RPMI7951 (cell line): Measurements from ENCODE around the gene HMX1. TPM values are rescaled to one million over a fixed set of nuclear protein-coding genes. Genes with fewer than 3 reads are reported as not detected.

Source experiments
- DNase-seq: peaks from one replicate; pipeline ENCODE4 v3.0.0-alpha.2; 2012; ENCODE audit warnings: low read depth
- total RNA-seq: library from RNA; depleted of rRNA; stranded (reverse); fragments of >200 nt; shearing (Covaris generic); gene quantifications from 2 replicates; pipeline ENCODE4 v1.2.3, GENCODE V29; 2014

Gene HMX1
- total RNA-seq, 1 experiment from 2014 or later, result not detected

- DNase-seq, result no peak
Observed at GRCh38 chr4:8910100-8910821, 38.6 kb upstream of the HMX1 start.

DNA sequence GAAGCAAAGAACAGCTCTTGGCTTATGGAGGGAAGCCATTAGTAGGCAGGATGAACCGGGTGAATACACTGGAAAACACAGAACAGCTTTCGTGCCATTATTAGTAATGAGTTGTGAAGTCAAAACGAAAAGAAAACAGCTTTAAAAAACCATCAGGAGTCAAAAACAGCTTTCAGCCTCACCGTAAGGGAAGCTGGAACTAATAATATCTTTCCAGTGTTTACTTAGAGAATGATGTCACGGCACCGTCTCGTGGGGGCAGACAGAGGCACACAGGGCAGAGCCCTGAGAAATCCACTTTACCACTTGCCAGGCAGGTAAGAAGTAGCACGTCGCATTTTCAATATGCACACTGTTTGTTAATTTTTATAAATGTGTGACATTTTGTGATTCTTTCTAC lies 37.9 kb upstream of the HMX1 start:
- no peak for DNase-seq

GRCh38 chr4:8908206-8908893 lies 36.7 kb upstream of the HMX1 start:
- no peak for DNase-seq

DNA sequence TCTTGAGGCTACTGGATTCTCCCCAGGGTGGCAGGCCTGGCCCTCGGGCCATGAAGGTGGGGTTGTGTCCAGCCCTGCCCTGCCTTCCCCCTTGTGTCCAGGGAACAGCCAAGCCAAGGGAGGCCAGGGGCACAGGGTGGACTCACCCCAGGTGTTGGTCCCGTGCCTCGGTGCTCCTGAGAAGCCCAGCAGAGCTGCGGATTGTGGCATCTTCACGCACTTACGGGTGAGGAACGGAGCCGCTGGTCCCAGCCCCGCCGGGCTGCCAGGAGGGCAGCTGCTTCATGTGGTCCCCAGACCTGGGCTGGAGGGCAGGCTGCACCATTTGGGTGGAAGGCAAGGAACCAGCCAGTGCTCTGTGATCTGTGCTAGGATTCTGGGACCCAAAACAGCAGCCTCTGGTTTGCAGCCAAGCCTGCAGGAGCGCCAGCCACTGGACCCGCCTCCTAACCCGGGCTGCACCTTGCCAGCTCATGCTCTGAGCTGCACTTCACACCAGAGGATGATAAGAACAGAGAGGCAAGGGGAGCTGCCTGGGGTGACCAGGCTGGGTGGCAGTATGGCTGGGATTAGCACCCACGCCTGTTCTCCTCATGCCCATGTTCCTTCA lies 36.1 kb upstream of the HMX1 start:
- no peak for DNase-seq

DNA sequence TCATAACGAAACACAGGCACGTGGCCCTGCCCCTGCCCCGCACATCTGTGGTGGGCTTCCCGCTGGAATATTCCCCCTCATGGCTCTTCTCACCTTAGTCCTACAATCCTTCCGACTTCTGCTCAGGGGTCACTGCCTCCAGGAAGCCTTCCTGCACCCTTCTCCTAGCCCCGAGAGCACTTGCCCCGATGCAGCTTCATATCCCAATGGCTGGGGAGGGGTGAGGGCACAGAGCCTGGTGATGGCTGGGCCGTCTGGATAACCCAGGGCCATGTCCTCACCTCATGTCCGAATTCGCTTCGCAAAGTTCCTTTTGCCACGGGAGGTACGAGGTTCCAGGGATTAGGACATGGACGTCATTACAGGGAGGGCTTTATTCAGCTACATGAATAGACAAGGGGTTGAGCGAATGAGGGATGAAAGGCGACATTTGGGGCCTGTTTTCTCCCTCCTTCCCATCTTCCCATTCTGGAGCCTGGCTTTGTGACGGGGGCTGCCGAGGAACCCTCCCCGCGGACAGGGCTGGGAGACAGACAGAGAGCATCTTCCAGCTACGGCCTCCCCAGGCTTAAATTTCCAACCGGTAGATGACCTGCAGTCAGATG lies 35.5 kb upstream of the HMX1 start:
- DNase-seq, result no peak

- no peak for DNase-seq
Observed at GRCh38 chr4:8906668-8906970, 35.0 kb upstream of the HMX1 start.

DNA sequence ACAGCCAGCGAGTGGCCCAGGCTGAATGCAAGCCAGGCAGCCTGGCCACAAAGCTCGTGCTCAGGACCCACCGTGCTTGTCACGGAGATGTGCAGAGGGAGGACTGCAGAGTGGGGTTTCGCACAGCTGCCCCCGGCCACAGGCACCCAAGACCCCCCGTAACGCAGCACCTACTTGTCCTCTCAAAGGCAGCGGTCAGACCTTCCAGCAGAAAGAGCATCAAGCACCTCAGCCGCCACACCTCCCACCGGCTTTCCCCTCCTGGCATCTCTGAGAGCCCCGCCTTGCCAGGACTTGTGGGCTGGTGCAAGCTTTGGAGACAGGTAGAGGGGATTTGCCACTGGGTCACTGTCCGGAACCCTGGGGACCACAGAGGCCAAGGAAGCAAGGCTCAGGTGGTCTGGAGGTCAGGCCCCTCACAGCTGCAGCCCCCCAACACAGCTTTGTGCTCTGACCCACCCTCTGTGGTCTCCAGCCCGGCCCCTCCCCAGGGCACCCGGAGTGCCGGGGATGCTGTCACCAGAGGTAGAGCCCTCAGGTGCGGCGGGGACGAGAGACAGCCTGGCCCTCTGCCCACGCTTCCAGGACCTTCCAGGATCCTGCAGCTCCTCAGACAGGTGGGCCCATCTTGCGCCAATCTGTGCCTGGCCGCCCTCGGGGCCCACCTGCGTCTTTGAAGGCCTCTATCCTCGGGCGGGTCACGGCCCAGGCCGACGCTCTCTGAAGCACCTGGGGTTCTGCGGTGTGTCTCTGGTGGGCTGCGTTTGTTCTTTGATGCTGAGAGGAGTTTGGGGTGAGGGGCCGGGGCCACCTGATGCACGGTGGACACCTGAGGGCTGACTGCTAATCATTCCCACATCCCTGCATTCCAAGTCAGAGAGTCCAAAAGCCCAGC lies 34.4 kb upstream of the HMX1 start:
- no peak for DNase-seq

GRCh38 chr4:8905226-8905772 lies 33.7 kb upstream of the HMX1 start:
- no peak for DNase-seq

- no peak for DNase-seq
Observed at GRCh38 chr4:8904666-8905065, 33.0 kb upstream of the HMX1 start.

DNA sequence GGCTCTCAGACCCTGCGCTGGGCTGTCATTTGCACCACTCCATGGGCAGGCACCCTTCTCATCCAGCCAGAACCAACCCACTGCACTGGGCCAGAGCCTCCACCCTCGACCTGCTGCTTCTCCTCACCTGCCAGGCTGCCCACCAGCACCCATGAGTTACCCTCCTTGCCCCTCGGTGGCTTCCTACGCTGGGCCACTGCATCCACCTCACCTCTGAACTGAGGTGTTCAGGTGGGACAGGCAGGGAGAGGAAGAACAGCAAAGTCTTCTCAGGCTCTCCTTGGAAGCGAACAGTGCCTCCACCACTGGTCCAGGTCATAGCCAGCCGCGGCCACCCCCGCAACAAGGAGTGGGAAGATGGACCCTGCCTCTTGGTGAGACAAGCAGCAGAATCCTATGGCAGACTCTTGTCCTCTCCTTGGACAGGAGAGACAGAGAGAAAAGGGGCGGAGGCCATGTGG lies 32.4 kb upstream of the HMX1 start:
- no peak for DNase-seq

GRCh38 chr4:8901335-8901734 lies 29.7 kb upstream of the HMX1 start:
- no peak for DNase-seq

GRCh38 chr4:8900588-8900987 lies 28.9 kb upstream of the HMX1 start:
- DNase-seq, result no peak

- no peak for DNase-seq
Observed at GRCh38 chr4:8898419-8898818, 26.8 kb upstream of the HMX1 start.

GRCh38 chr4:8897251-8898167 lies 25.9 kb upstream of the HMX1 start:
- no peak for DNase-seq

GRCh38 chr4:8896506-8896905 lies 24.9 kb upstream of the HMX1 start:
- no peak for DNase-seq

GRCh38 chr4:8896071-8896470 lies 24.4 kb upstream of the HMX1 start:
- DNase-seq, result no peak

DNA sequence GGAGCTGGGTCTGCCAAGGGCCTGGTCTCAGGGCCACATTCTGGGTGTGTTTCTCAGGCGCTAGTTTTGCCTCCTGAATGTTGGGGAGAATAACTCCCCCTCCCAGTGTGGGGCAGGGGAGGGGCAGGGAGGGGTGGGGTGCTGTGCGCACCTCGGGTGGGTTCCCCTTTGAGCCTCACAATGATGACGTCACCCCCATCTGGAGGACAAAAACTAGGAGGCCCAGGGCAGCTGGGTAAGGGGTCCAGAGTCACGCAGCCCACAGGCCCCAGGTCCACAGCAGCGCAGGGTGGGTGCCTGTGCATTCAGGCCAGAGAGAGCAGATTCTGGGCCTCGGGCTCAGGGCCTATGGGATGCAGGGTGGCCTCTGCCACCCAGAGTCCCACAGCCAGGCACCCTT lies 23.7 kb upstream of the HMX1 start:
- DNase-seq, result no peak

DNA sequence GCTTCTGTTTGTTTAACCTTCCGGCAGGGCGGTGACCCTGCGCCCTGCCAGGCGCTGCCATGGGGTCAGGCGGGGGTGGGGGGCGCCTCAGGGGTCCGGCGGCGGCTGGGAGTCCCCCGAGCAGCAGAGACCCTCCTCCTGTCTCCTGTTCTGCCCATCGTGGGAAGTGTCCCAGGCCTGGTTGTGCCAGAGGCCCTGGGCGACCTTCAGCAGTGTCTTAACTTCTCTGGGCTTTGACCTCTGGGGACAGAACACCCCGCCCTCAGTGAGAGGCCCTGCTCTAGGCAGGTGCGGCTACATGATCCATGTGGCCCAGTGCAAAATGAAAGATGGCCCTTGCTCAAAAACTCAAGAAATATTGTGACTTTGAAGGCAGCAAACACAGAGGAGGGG lies 22.8 kb upstream of the HMX1 start:
- no peak for DNase-seq

- no peak for DNase-seq
Observed at GRCh38 chr4:8893624-8894423, 22.2 kb upstream of the HMX1 start.

GRCh38 chr4:8893227-8893623 lies 21.6 kb upstream of the HMX1 start:
- no peak for DNase-seq
